SK-N-SH (cell line): ENCODE results near the gene DCAF6.

Source experiments
- CHD2 ChIP-seq: fragments of 150-350 bp; IDR thresholded peaks from 2 replicates; pipeline ENCODE4 v1.6.1; 2018; ENCODE audit warnings: low read length; ENCODE audit not compliant: partially characterized antibody
- RAD21 ChIP-seq: IDR thresholded peaks from 2 replicates; pipeline ENCODE4 v1.6.1; 2012; ENCODE audit warnings: mild to moderate bottlenecking, low read length
- TF ChIP-seq, protein P1 (sequence below): fragments of 200-600 bp; sonication (generic); IDR thresholded peaks from 2 replicates; pipeline ENCODE4 v1.6.1; 2017; ENCODE audit warnings: antibody characterized with exemption, mild to moderate bottlenecking, moderate library complexity

DNA sequence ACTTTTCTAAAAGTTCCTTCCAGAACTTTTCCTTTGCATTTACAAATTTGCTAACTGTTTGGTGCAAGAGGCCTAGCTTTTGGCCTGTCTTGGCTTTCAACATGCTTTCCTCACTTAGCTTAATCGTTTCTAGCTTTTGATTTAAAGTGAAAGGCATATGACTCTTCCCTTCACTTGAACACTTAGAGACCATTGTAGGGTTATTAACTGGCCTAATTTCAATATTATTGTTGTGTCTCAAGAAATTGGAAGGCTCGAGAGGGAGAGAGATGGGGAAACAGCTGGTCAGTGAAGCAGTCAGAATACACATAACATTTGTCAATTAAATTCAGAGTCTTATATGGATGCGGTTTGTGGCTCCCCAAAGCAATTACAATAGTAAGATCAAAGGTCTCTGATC, 63.4 kb downstream of the DCAF6 start:
- TF ChIP-seq, protein P1, sequence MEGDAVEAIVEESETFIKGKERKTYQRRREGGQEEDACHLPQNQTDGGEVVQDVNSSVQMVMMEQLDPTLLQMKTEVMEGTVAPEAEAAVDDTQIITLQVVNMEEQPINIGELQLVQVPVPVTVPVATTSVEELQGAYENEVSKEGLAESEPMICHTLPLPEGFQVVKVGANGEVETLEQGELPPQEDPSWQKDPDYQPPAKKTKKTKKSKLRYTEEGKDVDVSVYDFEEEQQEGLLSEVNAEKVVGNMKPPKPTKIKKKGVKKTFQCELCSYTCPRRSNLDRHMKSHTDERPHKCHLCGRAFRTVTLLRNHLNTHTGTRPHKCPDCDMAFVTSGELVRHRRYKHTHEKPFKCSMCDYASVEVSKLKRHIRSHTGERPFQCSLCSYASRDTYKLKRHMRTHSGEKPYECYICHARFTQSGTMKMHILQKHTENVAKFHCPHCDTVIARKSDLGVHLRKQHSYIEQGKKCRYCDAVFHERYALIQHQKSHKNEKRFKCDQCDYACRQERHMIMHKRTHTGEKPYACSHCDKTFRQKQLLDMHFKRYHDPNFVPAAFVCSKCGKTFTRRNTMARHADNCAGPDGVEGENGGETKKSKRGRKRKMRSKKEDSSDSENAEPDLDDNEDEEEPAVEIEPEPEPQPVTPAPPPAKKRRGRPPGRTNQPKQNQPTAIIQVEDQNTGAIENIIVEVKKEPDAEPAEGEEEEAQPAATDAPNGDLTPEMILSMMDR, result no peak
- TF ChIP-seq RAD21 (no peak), CHD2 (no peak)
